Upper lobe of right lung (tissue), 1 donor: Measurements from ENCODE around the gene SLC17A7. TPM values are rescaled to one million over a fixed set of nuclear protein-coding genes. Genes with fewer than 3 reads are reported as not detected.

Experiments used
- ATAC-seq: fragments of 200-7000 bp; cut with Tn5 transposase; one replicate; pipeline ENCODE4 v1.9.1; 2020; ENCODE audit warnings: mild to moderate bottlenecking, moderate library complexity
- DNase-seq: peaks from one replicate; pipeline ENCODE4 v3.0.0-alpha.2; 2020
- H3K27ac ChIP-seq: fragments of 200-600 bp; one replicate; pipeline ENCODE4 v1.8.0; 2022
- H3K27me3 ChIP-seq: fragments of 200-600 bp; one replicate; pipeline ENCODE4 v1.8.0; 2022; ENCODE audit warnings: mild to moderate bottlenecking
- H3K36me3 ChIP-seq: fragments of 200-600 bp; one replicate; pipeline ENCODE4 v1.8.0; 2022
- H3K4me1 ChIP-seq: fragments of 200-600 bp; one replicate; pipeline ENCODE4 v1.8.0; 2022
- H3K4me3 ChIP-seq: fragments of 200-600 bp; one replicate; pipeline ENCODE4 v1.8.0; 2022; ENCODE audit warnings: mild to moderate bottlenecking
- H3K9me3 ChIP-seq: fragments of 200-600 bp; one replicate; pipeline ENCODE4 v1.8.0; 2022
- intact Hi-C: fragments of 100-400 bp; cut with DNase I; formaldehyde crosslinking; loops from one replicate; pipeline ENCODE4 v1.11.0; 2022
- total RNA-seq: library from RNA; stranded (reverse); fragmentation: NEBNext Ultra II Directional; extraction: Animal tissue kit (Norgen Biotek cat#: 25700); gene quantifications from one replicate; pipeline ENCODE4 v1.2.1, GENCODE V29; 2021
- TF ChIP-seq, protein P1 (sequence below): fragments of 200-600 bp; IDR thresholded peaks from one replicate; pipeline ENCODE4 v1.8.0; 2022; ENCODE audit warnings: antibody characterized with exemption
- donor health status: DM: no; HTN: yes; CAD: no; lungs with severe emphysema.

The SLC17A7 gene
- total RNA-seq, 1 donor from 2014 or later, result 0.69 TPM

DNA sequence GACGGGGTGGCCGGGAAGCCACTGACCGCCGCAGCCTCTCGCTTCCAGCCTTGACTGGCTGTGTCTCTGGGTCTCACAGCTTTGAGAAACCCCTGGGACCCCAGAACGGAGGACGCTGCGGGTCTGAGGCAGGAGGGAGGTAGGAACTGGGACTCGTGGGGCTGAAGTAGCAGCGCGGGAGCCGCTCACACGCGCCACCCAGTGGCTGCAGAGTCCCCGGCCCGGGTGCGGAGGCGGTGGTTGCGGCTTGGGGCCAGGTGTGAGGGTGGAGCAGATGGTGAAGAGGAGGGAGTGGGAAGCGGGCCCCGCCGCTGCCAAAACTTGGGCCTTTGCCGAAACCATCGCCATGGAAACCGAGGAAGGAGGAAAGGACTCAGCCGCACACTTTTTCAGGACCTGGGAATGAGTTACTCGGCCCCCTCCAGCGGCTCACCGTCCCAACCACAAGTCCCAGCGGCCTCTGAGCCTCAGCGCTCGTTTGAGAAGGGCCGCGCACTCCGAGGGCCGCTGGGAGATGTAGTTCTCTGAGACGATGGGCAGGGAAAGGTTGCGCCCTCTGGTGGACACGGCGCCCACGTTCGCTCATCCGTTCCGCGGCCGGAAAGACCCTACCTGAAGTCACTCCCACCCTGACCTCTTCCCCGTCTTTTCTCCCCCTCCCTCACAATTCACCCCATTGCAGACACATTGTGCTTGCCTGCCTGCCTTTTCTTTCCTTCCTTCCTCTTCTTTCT lies 2.2 kb upstream of the SLC17A7 start:
- DNase-seq, result peak; percentile 96
- intact Hi-C loops, result loop anchor here (5.0 to 10.0 kb wide), 2 partner anchors 51 to 219 kb away; no protein-coding TSS in a partner anchor

DNA sequence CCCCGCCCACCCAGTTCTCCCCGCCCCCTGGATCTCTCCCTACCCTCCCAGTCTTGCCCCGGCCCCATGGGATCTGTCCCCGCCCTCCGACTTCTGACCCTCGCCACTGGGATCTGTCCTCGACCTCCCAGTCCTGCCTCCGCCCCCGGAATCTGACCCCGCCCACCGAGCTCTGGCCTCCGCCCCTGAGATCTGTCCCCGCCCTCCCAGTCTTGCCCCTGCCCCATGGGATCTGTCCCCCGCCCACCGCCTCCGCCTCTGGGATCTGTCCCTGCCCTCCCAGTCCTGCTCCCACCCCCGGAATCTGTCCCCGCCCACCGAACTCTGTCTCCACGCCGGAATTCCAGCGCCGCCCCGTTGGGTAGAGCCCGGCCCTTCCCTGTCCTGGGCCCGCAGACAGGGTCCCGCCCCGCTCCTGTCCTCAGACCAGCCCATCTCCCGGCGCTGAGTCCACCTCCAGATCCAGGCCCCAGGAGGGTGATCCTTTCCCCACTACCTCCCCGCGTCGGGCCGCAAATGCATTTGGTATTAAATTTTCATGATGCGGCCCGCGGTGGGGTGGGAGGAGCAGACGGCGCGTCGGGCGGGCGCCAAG lies 1.5 kb upstream of the SLC17A7 start:
- H3K4me1 ChIP-seq, result peaks cover 4% of the 10 kb centered on the region
- peak overlapping the region; percentile 86 for H3K4me3 ChIP-seq
- DNase-seq (peak; percentile 97), ATAC-seq (peak; percentile 80)
- H3K36me3 ChIP-seq, result peaks cover 9% of the 10 kb centered on the region
- TF ChIP-seq, protein P1, sequence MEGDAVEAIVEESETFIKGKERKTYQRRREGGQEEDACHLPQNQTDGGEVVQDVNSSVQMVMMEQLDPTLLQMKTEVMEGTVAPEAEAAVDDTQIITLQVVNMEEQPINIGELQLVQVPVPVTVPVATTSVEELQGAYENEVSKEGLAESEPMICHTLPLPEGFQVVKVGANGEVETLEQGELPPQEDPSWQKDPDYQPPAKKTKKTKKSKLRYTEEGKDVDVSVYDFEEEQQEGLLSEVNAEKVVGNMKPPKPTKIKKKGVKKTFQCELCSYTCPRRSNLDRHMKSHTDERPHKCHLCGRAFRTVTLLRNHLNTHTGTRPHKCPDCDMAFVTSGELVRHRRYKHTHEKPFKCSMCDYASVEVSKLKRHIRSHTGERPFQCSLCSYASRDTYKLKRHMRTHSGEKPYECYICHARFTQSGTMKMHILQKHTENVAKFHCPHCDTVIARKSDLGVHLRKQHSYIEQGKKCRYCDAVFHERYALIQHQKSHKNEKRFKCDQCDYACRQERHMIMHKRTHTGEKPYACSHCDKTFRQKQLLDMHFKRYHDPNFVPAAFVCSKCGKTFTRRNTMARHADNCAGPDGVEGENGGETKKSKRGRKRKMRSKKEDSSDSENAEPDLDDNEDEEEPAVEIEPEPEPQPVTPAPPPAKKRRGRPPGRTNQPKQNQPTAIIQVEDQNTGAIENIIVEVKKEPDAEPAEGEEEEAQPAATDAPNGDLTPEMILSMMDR, result no peak
- H3K9me3 ChIP-seq, result no peaks in the 10 kb centered on the region
- peaks cover 39% of the 10 kb centered on the region for H3K27me3 ChIP-seq
- H3K27ac ChIP-seq, result peak overlapping the region; percentile 69
- intact Hi-C loops, result loop anchor here (5.0 to 10.0 kb wide), 2 partner anchors 51 to 218 kb away; no protein-coding TSS in a partner anchor

More for the DNA sequence above, 2.2 kb upstream of the SLC17A7 start:
- Histone ChIP-seq H3K9me3 (no peaks in the 10 kb centered on the region), H3K27ac (peak overlapping the region; percentile 69), H3K4me1 (peaks cover 4% of the 10 kb centered on the region), H3K4me3 (peak overlapping the region; percentile 86), H3K27me3 (peaks cover 33% of the 10 kb centered on the region), H3K36me3 (peaks cover 11% of the 10 kb centered on the region)
- peak; percentile 93 for ATAC-seq
- TF ChIP-seq, protein P1, result peak; percentile 75

DNA sequence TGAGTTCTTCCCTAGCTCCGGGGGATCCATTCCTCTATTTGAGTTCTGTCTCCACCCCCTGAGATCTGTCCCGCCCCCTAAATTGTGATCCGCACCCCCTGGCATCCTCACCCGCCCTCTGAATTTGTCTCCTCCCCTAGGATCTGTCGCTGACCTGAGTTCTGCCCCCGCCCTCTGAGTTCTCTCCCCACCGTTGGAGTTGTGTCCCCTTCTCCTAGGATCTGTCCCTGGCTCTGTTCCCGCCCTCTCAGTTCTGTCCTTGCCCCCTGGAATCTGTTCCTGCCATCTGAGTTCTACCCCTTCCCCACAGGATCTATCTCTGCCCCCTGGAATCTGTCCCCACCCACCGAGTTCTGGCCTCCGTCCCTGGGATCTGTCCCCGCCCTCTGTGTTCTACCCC lies 1.0 kb upstream of the SLC17A7 start:
- Histone ChIP-seq H3K27ac (no peak overlapping the region), H3K36me3 (peaks cover 9% of the 10 kb centered on the region), H3K4me3 (peak overlapping the region; percentile 8), H3K9me3 (no peaks in the 10 kb centered on the region), H3K27me3 (peaks cover 41% of the 10 kb centered on the region), H3K4me1 (peaks cover 4% of the 10 kb centered on the region)
- no peak for DNase-seq
- no peak for ATAC-seq
- intact Hi-C loops, result loop anchor here (5.0 to 10.0 kb wide), 2 partner anchors 50 to 218 kb away; no protein-coding TSS in a partner anchor
- TF ChIP-seq, protein P1, result no peak

DNA sequence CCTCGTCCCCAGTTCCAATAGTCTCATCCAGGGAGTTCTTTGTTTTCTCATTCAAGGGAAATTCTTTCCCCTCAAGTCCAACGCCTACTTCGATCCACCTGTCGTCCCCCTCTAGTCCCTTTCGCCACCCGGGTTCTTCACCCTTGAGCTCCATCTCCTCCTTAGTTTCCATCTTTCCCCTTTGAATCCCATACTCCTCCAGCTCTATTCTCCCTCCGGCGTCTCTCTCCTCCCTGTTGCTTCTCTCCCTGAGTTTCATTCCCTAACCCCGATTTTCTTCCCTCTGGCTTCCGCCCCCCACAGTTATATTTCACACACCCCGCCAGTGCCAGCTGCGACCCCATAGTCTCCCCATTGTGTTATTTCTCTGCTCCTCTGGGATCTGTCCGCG lies 628 bp upstream of the SLC17A7 start:
- DNase-seq (no peak), ATAC-seq (no peak)
- Histone ChIP-seq H3K36me3 (peaks cover 6% of the 10 kb centered on the region), H3K4me1 (peaks cover 4% of the 10 kb centered on the region), H3K9me3 (no peaks in the 10 kb centered on the region), H3K27ac (no peak overlapping the region), H3K27me3 (peaks cover 45% of the 10 kb centered on the region), H3K4me3 (peak overlapping the region; percentile 8)
- intact Hi-C loops, result loop anchor here (5.0 to 10.0 kb wide), 2 partner anchors 50 to 217 kb away; no protein-coding TSS in a partner anchor
- TF ChIP-seq, protein P1, result no peak

DNA sequence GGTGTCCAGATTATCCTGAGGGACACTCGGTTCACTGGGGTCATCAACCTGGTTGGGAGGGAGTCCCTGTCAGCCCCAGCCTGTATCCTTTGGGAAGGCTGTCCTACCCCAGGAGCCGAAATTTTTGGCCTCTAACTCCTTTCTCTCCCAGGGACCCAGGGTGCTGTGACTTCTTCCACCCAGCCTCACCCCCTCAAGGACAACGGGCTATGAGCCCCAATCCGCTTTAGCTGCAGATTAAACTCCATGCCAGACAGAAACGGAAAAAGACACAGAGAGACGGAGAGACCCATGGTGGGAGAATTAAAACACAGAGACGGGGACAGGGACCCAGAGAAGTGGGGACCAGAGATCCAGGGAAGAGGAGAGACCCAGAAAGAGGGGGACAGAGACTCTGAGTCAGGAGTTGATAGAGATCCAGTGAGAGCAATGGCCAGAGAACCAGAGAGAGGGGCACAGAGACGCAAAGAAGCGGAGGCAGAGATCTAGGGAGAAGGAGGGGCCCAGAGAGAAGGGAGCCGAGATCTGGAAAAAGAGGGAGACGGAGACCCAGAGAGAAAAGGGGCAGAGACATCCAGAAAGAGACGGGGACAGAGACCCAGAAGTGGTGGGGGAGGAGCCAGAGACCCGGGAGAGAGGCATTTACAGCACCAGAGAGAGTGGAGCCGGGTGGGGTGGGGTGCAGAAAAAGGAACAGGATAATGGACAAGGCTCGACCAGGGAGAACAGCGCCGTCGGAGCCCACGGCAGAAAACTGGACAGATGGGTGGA lies 703 bp downstream of the SLC17A7 start:
- no peak overlapping the region for H3K4me3 ChIP-seq

More for the DNA sequence above, 703 bp downstream of the SLC17A7 start:
- ATAC-seq (no peak), DNase-seq (no peak)
- intact Hi-C loops, result loop anchor here (5.0 to 10.0 kb wide), 2 partner anchors 48 to 216 kb away; no protein-coding TSS in a partner anchor
- H3K27ac ChIP-seq, result no peak overlapping the region
- H3K4me1 ChIP-seq, result peaks cover 4% of the 10 kb centered on the region
- no peaks in the 10 kb centered on the region for H3K9me3 ChIP-seq
- no peaks in the 10 kb centered on the region for H3K36me3 ChIP-seq
- TF ChIP-seq, protein P1, result no peak
- peaks cover 57% of the 10 kb centered on the region for H3K27me3 ChIP-seq
